Prostate gland (tissue), 2 donors: ENCODE results near the gene LMOD2. TPM values are rescaled to one million over a fixed set of nuclear protein-coding genes. Genes with fewer than 3 reads are reported as not detected.

Experiments
- DNase-seq: peaks from one replicate; pipeline ENCODE4 v3.0.0-alpha.2; 2019; ENCODE audit warnings: low spot score
- H3K27ac ChIP-seq, 2 donors: fragments of 200-600 bp; sonication (generic); 2 replicates each; pipeline ENCODE4 v1.5.1; 2017 to 2019
- H3K27me3 ChIP-seq: fragments of 200-600 bp; sonication (generic); replicated peaks from 2 replicates; pipeline ENCODE4 v1.5.1; 2019; ENCODE audit not compliant: insufficient read depth
- H3K36me3 ChIP-seq, 2 donors: fragments of 200-600 bp; sonication (generic); 1 replicate in 1 of 2; 2 replicates in 1 of 2; pipeline versions ENCODE4 v1.5.1 to v1.8.1; 2017 to 2019
- H3K4me1 ChIP-seq: fragments of 200-600 bp; sonication (generic); replicated peaks from 2 replicates; pipeline ENCODE4 v1.5.1; 2019
- H3K4me3 ChIP-seq, 2 donors: fragments of 200-600 bp; sonication (generic); 2 replicates each; pipeline ENCODE4 v1.5.1; 2017 to 2019
- H3K9me3 ChIP-seq: fragments of 200-600 bp; sonication (generic); 2 replicates; pipeline ENCODE4 v1.5.1; 2017
- POLR2A ChIP-seq: fragments of 450-650 bp; IDR thresholded peaks from one replicate; pipeline ENCODE4 v1.6.1; 2016; ENCODE audit warnings: antibody characterized with exemption, mild to moderate bottlenecking
- POLR2AphosphoS5 ChIP-seq: sonication (generic); formaldehyde crosslinking; IDR thresholded peaks from one replicate; pipeline ENCODE4 v1.6.1; 2017; ENCODE audit warnings: antibody characterized with exemption
- WGBS: methylation state at CpG from one replicate; pipeline ENCODE4 v1.1.5; 2018; 5-methylcytosine and 5-hydroxymethylcytosine counted together
- intact Hi-C: fragments of 100-400 bp; cut with DNase I; formaldehyde crosslinking; loops from one replicate; pipeline ENCODE4 v1.14.2; 2022
- total RNA-seq, 2 donors: library from RNA; depleted of rRNA; stranded (reverse); fragments of >200 nt; gene quantifications; one replicate each; pipeline ENCODE4 v1.1.0, GENCODE V29; 2016
- TF ChIP-seq, protein P1 (sequence below), 4 experiments: fragments of 200-600 bp in 2 of 4; fragments of 450-650 bp in 2 of 4; sonication (generic) in 2 of 4; IDR thresholded peaks; 1 replicate in 3 of 4; 2 replicates in 1 of 4; pipeline ENCODE4 v1.5.1; 2016 to 2019; ENCODE audit warnings: antibody characterized with exemption in 4 of 4, mild to moderate bottlenecking in 2 of 4, moderate library complexity in 2 of 4

The LMOD2 gene
- total RNA-seq, 2 donors from 2014 or later = 4.6 TPM; not detected in 1

DNA sequence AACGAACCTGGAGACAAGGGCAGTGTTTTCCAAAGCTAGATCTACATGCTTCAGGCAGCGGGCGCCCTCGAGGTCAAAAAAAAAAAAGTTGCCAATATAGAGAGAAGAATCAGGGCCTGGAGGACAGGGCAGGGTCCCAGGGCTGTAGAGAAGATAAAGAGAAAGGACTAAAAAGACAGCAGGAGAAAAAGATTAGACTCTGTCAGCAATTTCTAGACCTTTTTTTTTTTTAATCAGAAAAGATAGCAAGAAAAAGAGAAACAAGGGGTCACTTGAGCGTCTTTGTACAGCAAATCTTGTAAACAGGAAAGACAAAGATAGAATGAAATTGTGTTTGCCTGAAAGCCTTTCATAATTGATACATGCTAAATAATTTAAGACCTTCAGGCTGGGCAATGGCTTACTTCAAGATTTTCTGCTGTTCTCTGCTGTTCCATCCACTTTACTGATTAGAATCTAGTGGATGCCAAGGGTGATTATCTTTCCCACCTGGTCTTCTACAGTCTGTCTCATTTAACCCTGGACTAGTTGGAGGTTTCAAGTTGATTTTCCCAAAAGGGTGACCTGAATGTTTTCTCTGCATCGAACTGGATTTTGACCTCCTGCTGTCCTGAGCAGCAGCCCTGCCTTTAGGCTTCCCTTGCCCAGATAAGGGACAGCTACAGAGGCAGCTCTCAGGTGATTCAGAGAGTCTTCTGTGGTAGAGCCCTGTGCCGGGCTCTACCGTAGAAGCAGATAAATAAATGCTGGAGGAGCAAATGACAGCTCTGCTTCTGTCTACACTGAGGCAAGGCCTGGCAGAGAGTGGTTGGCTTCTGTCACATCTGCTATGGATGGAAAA, 5.1 kb downstream of the LMOD2 start:
- no peak for TF ChIP-seq POLR2A
- no peak for TF ChIP-seq POLR2AphosphoS5
- TF ChIP-seq, protein P1, sequence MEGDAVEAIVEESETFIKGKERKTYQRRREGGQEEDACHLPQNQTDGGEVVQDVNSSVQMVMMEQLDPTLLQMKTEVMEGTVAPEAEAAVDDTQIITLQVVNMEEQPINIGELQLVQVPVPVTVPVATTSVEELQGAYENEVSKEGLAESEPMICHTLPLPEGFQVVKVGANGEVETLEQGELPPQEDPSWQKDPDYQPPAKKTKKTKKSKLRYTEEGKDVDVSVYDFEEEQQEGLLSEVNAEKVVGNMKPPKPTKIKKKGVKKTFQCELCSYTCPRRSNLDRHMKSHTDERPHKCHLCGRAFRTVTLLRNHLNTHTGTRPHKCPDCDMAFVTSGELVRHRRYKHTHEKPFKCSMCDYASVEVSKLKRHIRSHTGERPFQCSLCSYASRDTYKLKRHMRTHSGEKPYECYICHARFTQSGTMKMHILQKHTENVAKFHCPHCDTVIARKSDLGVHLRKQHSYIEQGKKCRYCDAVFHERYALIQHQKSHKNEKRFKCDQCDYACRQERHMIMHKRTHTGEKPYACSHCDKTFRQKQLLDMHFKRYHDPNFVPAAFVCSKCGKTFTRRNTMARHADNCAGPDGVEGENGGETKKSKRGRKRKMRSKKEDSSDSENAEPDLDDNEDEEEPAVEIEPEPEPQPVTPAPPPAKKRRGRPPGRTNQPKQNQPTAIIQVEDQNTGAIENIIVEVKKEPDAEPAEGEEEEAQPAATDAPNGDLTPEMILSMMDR (IDR thresholded peaks at IDR 0.05) = no peak
- H3K27me3 ChIP-seq = no peaks in the 10 kb centered on the region
- DNase-seq = no peak

DNA sequence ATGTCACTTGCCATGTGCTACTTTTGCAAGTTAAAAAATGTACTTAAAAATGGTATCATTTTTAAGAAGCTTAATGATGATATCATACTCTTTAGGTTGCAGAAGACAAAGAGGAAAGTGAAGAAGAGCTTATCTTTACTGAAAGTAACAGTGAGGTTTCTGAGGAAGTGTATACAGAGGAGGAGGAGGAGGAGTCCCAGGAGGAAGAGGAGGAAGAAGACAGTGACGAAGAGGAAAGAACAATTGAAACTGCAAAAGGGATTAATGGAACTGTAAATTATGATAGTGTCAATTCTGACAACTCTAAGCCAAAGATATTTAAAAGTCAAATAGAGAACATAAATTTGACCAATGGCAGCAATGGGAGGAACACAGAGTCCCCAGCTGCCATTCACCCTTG, 6.1 kb downstream of the LMOD2 start:
- no peak for DNase-seq

More for the DNA sequence above, 5.1 kb downstream of the LMOD2 start:
- no peaks in the 10 kb centered on the region for H3K4me1 ChIP-seq
- 72% methylated on average over 8 of the region's 8 CpGs for WGBS
- intact Hi-C loops = no loop called here
- H3K9me3 ChIP-seq = no peaks in the 10 kb centered on the region
- no peak overlapping the region for H3K4me3 ChIP-seq
- H3K27ac ChIP-seq = no peak overlapping the region
- no peaks in the 10 kb centered on the region for H3K36me3 ChIP-seq

DNA sequence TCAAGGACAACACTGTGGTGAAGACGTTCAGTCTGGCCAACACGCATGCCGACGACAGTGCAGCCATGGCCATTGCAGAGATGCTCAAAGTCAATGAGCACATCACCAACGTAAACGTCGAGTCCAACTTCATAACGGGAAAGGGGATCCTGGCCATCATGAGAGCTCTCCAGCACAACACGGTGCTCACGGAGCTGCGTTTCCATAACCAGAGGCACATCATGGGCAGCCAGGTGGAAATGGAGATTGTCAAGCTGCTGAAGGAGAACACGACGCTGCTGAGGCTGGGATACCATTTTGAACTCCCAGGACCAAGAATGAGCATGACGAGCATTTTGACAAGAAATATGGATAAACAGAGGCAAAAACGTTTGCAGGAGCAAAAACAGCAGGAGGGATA, 6.6 kb downstream of the LMOD2 start:
- no peak for TF ChIP-seq POLR2AphosphoS5
- no peak for TF ChIP-seq POLR2A
- TF ChIP-seq, protein P1 (IDR thresholded peaks at IDR 0.05) = no peak
- no peaks in the 10 kb centered on the region for H3K36me3 ChIP-seq
- no peaks in the 10 kb centered on the region for H3K27me3 ChIP-seq
- no peak overlapping the region for H3K27ac ChIP-seq
- intact Hi-C loops = no loop called here
- H3K4me3 ChIP-seq = no peak overlapping the region
- DNase-seq = no peak
- 93% methylated on average over 15 of the region's 15 CpGs for WGBS
- H3K9me3 ChIP-seq = no peaks in the 10 kb centered on the region
- H3K4me1 ChIP-seq = no peaks in the 10 kb centered on the region

More for the DNA sequence above, 6.1 kb downstream of the LMOD2 start:
- Histone ChIP-seq H3K4me1 (no peaks in the 10 kb centered on the region), H3K4me3 (no peak overlapping the region), H3K27ac (no peak overlapping the region), H3K9me3 (no peaks in the 10 kb centered on the region), H3K36me3 (no peaks in the 10 kb centered on the region), H3K27me3 (no peaks in the 10 kb centered on the region)
- intact Hi-C loops = no loop called here
- WGBS = 88% methylated on average over 1 of the region's 1 CpG
- TF ChIP-seq POLR2AphosphoS5 (no peak), POLR2A (no peak)
- TF ChIP-seq, protein P1 (IDR thresholded peaks at IDR 0.05) = no peak

DNA sequence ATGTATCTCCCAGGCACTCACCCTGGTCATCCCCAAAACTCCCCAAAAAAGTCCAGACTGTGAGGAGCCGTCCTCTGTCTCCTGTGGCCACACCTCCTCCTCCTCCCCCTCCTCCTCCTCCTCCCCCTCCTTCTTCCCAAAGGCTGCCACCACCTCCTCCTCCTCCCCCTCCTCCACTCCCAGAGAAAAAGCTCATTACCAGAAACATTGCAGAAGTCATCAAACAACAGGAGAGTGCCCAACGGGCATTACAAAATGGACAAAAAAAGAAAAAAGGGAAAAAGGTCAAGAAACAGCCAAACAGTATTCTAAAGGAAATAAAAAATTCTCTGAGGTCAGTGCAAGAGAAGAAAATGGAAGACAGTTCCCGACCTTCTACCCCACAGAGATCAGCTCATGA, 7.1 kb downstream of the LMOD2 start:
- Histone ChIP-seq H3K9me3 (no peaks in the 10 kb centered on the region), H3K27ac (no peak overlapping the region), H3K36me3 (no peaks in the 10 kb centered on the region), H3K4me1 (no peaks in the 10 kb centered on the region), H3K4me3 (no peak overlapping the region), H3K27me3 (no peaks in the 10 kb centered on the region)
- intact Hi-C loops = no loop called here
- TF ChIP-seq POLR2A (no peak), POLR2AphosphoS5 (no peak)
- TF ChIP-seq, protein P1 (IDR thresholded peaks at IDR 0.05) = no peak
- WGBS = 55% methylated on average over 3 of the region's 3 CpGs
- DNase-seq = no peak

DNA sequence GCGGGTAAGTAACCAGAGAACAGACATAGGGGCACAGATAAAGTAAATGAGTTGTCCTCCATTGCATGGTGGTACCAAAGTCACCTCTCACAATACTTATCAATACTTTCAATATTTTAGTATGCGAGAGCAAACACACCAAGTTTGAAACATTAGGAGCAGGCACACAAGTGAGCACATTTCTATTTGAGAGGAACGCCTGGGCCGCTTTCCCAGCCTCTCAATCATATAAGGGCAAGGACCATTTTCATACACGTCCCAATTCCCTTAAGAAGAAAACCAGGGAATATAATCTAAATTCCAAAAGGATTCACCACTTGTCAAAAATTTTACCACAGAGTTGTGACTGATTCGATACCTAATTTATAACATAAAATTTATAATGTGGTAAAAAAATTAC, 7.5 kb downstream of the LMOD2 start:
- intact Hi-C loops = no loop called here
- no peak overlapping the region for H3K4me3 ChIP-seq
- H3K27me3 ChIP-seq = no peaks in the 10 kb centered on the region
- no peak overlapping the region for H3K27ac ChIP-seq
- H3K4me1 ChIP-seq = no peaks in the 10 kb centered on the region
- no peaks in the 10 kb centered on the region for H3K36me3 ChIP-seq
- WGBS = 96% methylated on average over 6 of the region's 6 CpGs
- DNase-seq = no peak
- H3K9me3 ChIP-seq = no peaks in the 10 kb centered on the region
- TF ChIP-seq POLR2A (no peak), POLR2AphosphoS5 (no peak)
- TF ChIP-seq, protein P1 (IDR thresholded peaks at IDR 0.05) = no peak
